Smooth muscle cell (in vitro differentiated cells): ENCODE data around the gene FSD1L. TPM values are rescaled to one million over a fixed set of nuclear protein-coding genes. Genes with fewer than 3 reads are reported as not detected.

ENCODE experiments used
- DNase-seq: peaks from one replicate; lab custom pipeline; 2025; ENCODE audit not compliant: unreplicated experiment; lab: John Stamatoyannopoulos, UW
- H2AFZ ChIP-seq: fragments of 200-600 bp; sonication (generic); 2 replicates; pipeline ENCODE4 v1.6.0; 2016; ENCODE audit warnings: antibody characterized with exemption, low read depth, mild to moderate bottlenecking
- H3F3A ChIP-seq: fragments of 200-600 bp; sonication (generic); 2 replicates; pipeline ENCODE4 v1.6.0; 2017; ENCODE audit warnings: antibody characterized with exemption, low read depth
- H3K27ac ChIP-seq: fragments of 200-600 bp; sonication (generic); 2 replicates; pipeline ENCODE4 v1.5.1; 2016; ENCODE audit warnings: low read depth, mild to moderate bottlenecking
- H3K27me3 ChIP-seq: fragments of 200-600 bp; sonication (generic); 2 replicates; pipeline ENCODE4 v1.6.1; 2016; ENCODE audit warnings: low read depth, mild to moderate bottlenecking
- H3K36me3 ChIP-seq: fragments of 200-600 bp; sonication (generic); 2 replicates; pipeline ENCODE4 v1.5.1; 2016; ENCODE audit warnings: low read depth
- H3K4me1 ChIP-seq: fragments of 200-600 bp; sonication (generic); 2 replicates; pipeline ENCODE4 v1.5.1; 2016; ENCODE audit warnings: low read depth
- H3K4me2 ChIP-seq: fragments of 200-600 bp; sonication (generic); 2 replicates; pipeline ENCODE4 v1.6.0; 2016; ENCODE audit warnings: mild to moderate bottlenecking
- H3K4me3 ChIP-seq: fragments of 200-600 bp; sonication (generic); 2 replicates; pipeline ENCODE4 v1.5.1; 2016; ENCODE audit warnings: mild to moderate bottlenecking
- H3K79me2 ChIP-seq: fragments of 200-600 bp; sonication (generic); 2 replicates; pipeline ENCODE4 v1.6.0; 2016; ENCODE audit warnings: low read depth, mild to moderate bottlenecking
- H3K9ac ChIP-seq: fragments of 200-600 bp; sonication (generic); 2 replicates; pipeline ENCODE4 v1.6.0; 2016; ENCODE audit warnings: low read depth
- H3K9me3 ChIP-seq: fragments of 200-600 bp; sonication (generic); replicated peaks from 2 replicates; pipeline ENCODE4 v1.5.1; 2016; ENCODE audit warnings: low read depth
- H4K20me1 ChIP-seq: fragments of 200-600 bp; sonication (generic); 2 replicates; pipeline ENCODE4 v1.6.0; 2016; ENCODE audit warnings: low read depth
- CTCF ChIP-seq: fragments of 200-600 bp; sonication (generic); IDR thresholded peaks from 2 replicates; pipeline ENCODE4 v1.5.1; 2017; ENCODE audit warnings: borderline replicate concordance, mild to moderate bottlenecking, antibody characterized with exemption; ENCODE audit not compliant: insufficient read depth, poor library complexity, severe bottlenecking
- WGBS: methylation state at CpG from one replicate; pipeline ENCODE4 v1.1.7; 2016; ENCODE audit warnings: low lambda C conversion rate; 5-methylcytosine and 5-hydroxymethylcytosine counted together
- polyA plus RNA-seq: library from polyadenylated mRNA; unstranded; fragments of >200 nt; fragmentation: Nextera tagmentation; extraction: Ambion mirVana; gene quantifications from 2 replicates; pipeline ENCODE4 v1.2.1, GENCODE V29; 2016
- total RNA-seq: library from RNA; depleted of rRNA; stranded (reverse); fragments of >200 nt; gene quantifications from 2 replicates; pipeline ENCODE4 v1.2.3, GENCODE V29; 2014

The FSD1L gene
- total and polyA plus RNA-seq, 2 experiments from 2014 or later, result 1.0 to 7.5 TPM

GRCh38 chr9:105535920-105536668 lies 88.3 kb downstream of the FSD1L start:
- Histone ChIP-seq H3K79me2 (no peaks in the 10 kb centered on the region), H3K27ac (no peak overlapping the region), H3K4me2 (no peak overlapping the region), H2AFZ (no peak overlapping the region), H3F3A (no peaks in the 10 kb centered on the region), H3K4me1 (no peaks in the 10 kb centered on the region), H3K36me3 (no peaks in the 10 kb centered on the region), H3K9me3 (no peaks in the 10 kb centered on the region), H3K9ac (no peak overlapping the region), H4K20me1 (no peaks in the 10 kb centered on the region), H3K27me3 (no peaks in the 10 kb centered on the region), H3K4me3 (no peak overlapping the region)
- no peak for DNase-seq
- WGBS, result 96% methylated on average over 3 of the region's 3 CpGs
- TF ChIP-seq CTCF, result no peak

GRCh38 chr9:105539452-105539851 lies 91.6 kb downstream of the FSD1L start:
- H3K36me3 ChIP-seq, result no peaks in the 10 kb centered on the region
- WGBS, result 93% methylated on average over 1 of the region's 1 CpG
- H3K4me3 ChIP-seq, result no peak overlapping the region
- H3K27me3 ChIP-seq, result no peaks in the 10 kb centered on the region
- H3K79me2 ChIP-seq, result no peaks in the 10 kb centered on the region
- TF ChIP-seq CTCF, result no peak
- no peaks in the 10 kb centered on the region for H3F3A ChIP-seq
- no peak for DNase-seq
- no peak overlapping the region for H3K27ac ChIP-seq
- H4K20me1 ChIP-seq, result no peaks in the 10 kb centered on the region
- no peak overlapping the region for H3K9ac ChIP-seq
- H3K9me3 ChIP-seq, result no peaks in the 10 kb centered on the region
- no peak overlapping the region for H2AFZ ChIP-seq
- H3K4me1 ChIP-seq, result no peaks in the 10 kb centered on the region
- H3K4me2 ChIP-seq, result no peak overlapping the region

- Histone ChIP-seq H2AFZ (no peak overlapping the region), H3K79me2 (no peaks in the 10 kb centered on the region), H3K27ac (no peak overlapping the region), H3K9ac (no peak overlapping the region), H3K4me2 (no peak overlapping the region), H3K36me3 (no peaks in the 10 kb centered on the region), H3K4me1 (no peaks in the 10 kb centered on the region), H3F3A (no peaks in the 10 kb centered on the region), H3K9me3 (no peaks in the 10 kb centered on the region), H3K4me3 (no peak overlapping the region), H3K27me3 (no peaks in the 10 kb centered on the region), H4K20me1 (no peaks in the 10 kb centered on the region)
- TF ChIP-seq CTCF, result no peak
- no peak for DNase-seq
- 95% methylated on average over 3 of the region's 3 CpGs for WGBS
These were observed 94.0 kb downstream of the FSD1L start for GRCh38 chr9:105541838-105542237.

GRCh38 chr9:105554042-105554441 lies 106.2 kb downstream of the FSD1L start:
- H3K9ac ChIP-seq, result no peak overlapping the region
- no peak overlapping the region for H3K27ac ChIP-seq
- no peaks in the 10 kb centered on the region for H3K36me3 ChIP-seq
- no peaks in the 10 kb centered on the region for H3K27me3 ChIP-seq
- H3K79me2 ChIP-seq, result peaks cover 8% of the 10 kb centered on the region
- WGBS, result 91% methylated on average over 10 of the region's 10 CpGs
- no peak overlapping the region for H3K4me2 ChIP-seq
- no peak for DNase-seq
- no peak overlapping the region for H3K4me3 ChIP-seq
- H3K4me1 ChIP-seq, result peaks cover 7% of the 10 kb centered on the region
- no peak for TF ChIP-seq CTCF
- no peaks in the 10 kb centered on the region for H3K9me3 ChIP-seq
- H2AFZ ChIP-seq, result no peak overlapping the region
- H4K20me1 ChIP-seq, result no peaks in the 10 kb centered on the region
- no peaks in the 10 kb centered on the region for H3F3A ChIP-seq
